ENCODE data around the gene COL18A1.
"Not testable (repeated sequence)": the region's sequence is repeated elsewhere in the genome, so short reads cannot be mapped to it uniquely, and the experiment has no call there.

COL18A1 gene

GRCh38 chr21:45501081-45502005, 96.4 kb downstream of the COL18A1 start:
- in situ Hi-C loops (cut with HindIII; ENCODE audit: low sequenced_read_pairs) = not testable (repeated sequence)

GRCh38 chr21:45502006-45502345, 97.0 kb downstream of the COL18A1 start:
- in situ Hi-C loops (cut with HindIII; ENCODE audit: low sequenced_read_pairs) = no loop called here

GRCh38 chr21:45502600-45502999, 97.6 kb downstream of the COL18A1 start:
- in situ Hi-C loops (cut with HindIII; ENCODE audit: low sequenced_read_pairs) = no loop called here

GRCh38 chr21:45503226-45503625, 98.3 kb downstream of the COL18A1 start:
- in situ Hi-C loops (cut with HindIII; ENCODE audit: low sequenced_read_pairs) = not testable (repeated sequence)

- in situ Hi-C loops (cut with HindIII; ENCODE audit: low sequenced_read_pairs) = no loop called here
These were observed 99.1 kb downstream of the COL18A1 start for GRCh38 chr21:45504021-45504515.

GRCh38 chr21:45504516-45505415, 99.8 kb downstream of the COL18A1 start:
- in situ Hi-C loops (cut with HindIII; ENCODE audit: low sequenced_read_pairs) = no loop called here

- in situ Hi-C loops (cut with HindIII; ENCODE audit: low sequenced_read_pairs) = no loop called here
These were observed 100.6 kb downstream of the COL18A1 start for GRCh38 chr21:45505416-45506021.

- in situ Hi-C loops (cut with HindIII; ENCODE audit: low sequenced_read_pairs) = no loop called here
These were observed 101.4 kb downstream of the COL18A1 start for GRCh38 chr21:45506241-45506817.

GRCh38 chr21:45506836-45507522, 102.0 kb downstream of the COL18A1 start:
- in situ Hi-C loops (cut with HindIII; ENCODE audit: low sequenced_read_pairs) = no loop called here

GRCh38 chr21:45507523-45507875, 102.5 kb downstream of the COL18A1 start:
- in situ Hi-C loops (cut with HindIII; ENCODE audit: low sequenced_read_pairs) = no loop called here

GRCh38 chr21:45507888-45508508, 103.0 kb downstream of the COL18A1 start:
- in situ Hi-C loops (cut with HindIII; ENCODE audit: low sequenced_read_pairs) = no loop called here

- in situ Hi-C loops (cut with HindIII; ENCODE audit: low sequenced_read_pairs) = no loop called here
These were observed 103.9 kb downstream of the COL18A1 start for GRCh38 chr21:45508607-45509565.

- in situ Hi-C loops (cut with HindIII; ENCODE audit: low sequenced_read_pairs) = no loop called here
These were observed 104.9 kb downstream of the COL18A1 start for GRCh38 chr21:45509566-45510465.

GRCh38 chr21:45510466-45510955, 105.5 kb downstream of the COL18A1 start:
- in situ Hi-C loops (cut with HindIII; ENCODE audit: low sequenced_read_pairs) = no loop called here

- in situ Hi-C loops (cut with HindIII; ENCODE audit: low sequenced_read_pairs) = no loop called here
These were observed 106.0 kb downstream of the COL18A1 start for GRCh38 chr21:45511007-45511406.

- in situ Hi-C loops (cut with HindIII; ENCODE audit: low sequenced_read_pairs) = no loop called here
These were observed 106.9 kb downstream of the COL18A1 start for GRCh38 chr21:45511661-45512431.

- in situ Hi-C loops (cut with HindIII; ENCODE audit: low sequenced_read_pairs) = no loop called here
These were observed 107.6 kb downstream of the COL18A1 start for GRCh38 chr21:45512626-45513002.

Data from DLD1 (cell line).